OCI-LY3 (cell line): Measurements from ENCODE around the gene TMEM150B.

Source experiments
- H2AFZ ChIP-seq: fragments of 200-600, 300-600 bp; shearing (Covaris generic); 2 replicates; pipeline ENCODE4 v1.6.0; 2014; ENCODE audit warnings: antibody characterized with exemption, low read depth, low read length
- H3K27ac ChIP-seq: fragments of 200-600, 300-600 bp; sonication (generic); 2 replicates; pipeline ENCODE4 v1.5.1; 2014; ENCODE audit warnings: mild to moderate bottlenecking, low read length, moderate library complexity, mixed read lengths
- H3K27me3 ChIP-seq: fragments of 200-600, 300-600 bp; sonication (generic); 2 replicates; pipeline ENCODE4 v1.6.1; 2014; ENCODE audit warnings: low read depth, low read length, mixed read lengths
- H3K36me3 ChIP-seq: fragments of 200-600, 300-600 bp; sonication (generic); replicated peaks from 2 replicates; pipeline ENCODE3; 2014; ENCODE audit warnings: low read depth, low read length, mixed read lengths
- H3K4me1 ChIP-seq: fragments of 300-600, 200-600 bp; sonication (generic); 2 replicates; pipeline ENCODE4 v1.6.1; 2014; ENCODE audit warnings: low read length, mixed read lengths
- H3K4me2 ChIP-seq: fragments of 200-600, 300-600 bp; sonication (generic); 2 replicates; pipeline ENCODE4 v1.6.1; 2014; ENCODE audit warnings: low read length, mixed read lengths
- H3K4me3 ChIP-seq: fragments of 300-600, 200-600 bp; sonication (generic); 2 replicates; pipeline ENCODE4 v1.5.1; 2014; ENCODE audit warnings: antibody characterized with exemption, mild to moderate bottlenecking, low read length, moderate library complexity
- H3K79me2 ChIP-seq: fragments of 300-600, 200-600 bp; shearing (Covaris generic); 2 replicates; pipeline ENCODE4 v1.6.1; 2014; ENCODE audit warnings: mild to moderate bottlenecking, low read length, mixed read lengths
- H3K9ac ChIP-seq: fragments of 300-600, 200-600 bp; shearing (Covaris generic); 2 replicates; pipeline ENCODE4 v1.6.0; 2014; ENCODE audit warnings: mild to moderate bottlenecking, low read length, moderate library complexity
- H3K9me3 ChIP-seq: fragments of 200-600, 300-600 bp; shearing (Covaris generic); 2 replicates; pipeline ENCODE4 v1.6.1; 2014; ENCODE audit warnings: low read length, mixed read lengths; ENCODE audit not compliant: insufficient read depth
- H4K20me1 ChIP-seq: fragments of 200-600, 300-600 bp; sonication (generic); 2 replicates; pipeline ENCODE4 v1.6.1; 2016; ENCODE audit warnings: low read length, mixed read lengths; ENCODE audit not compliant: insufficient read depth
- EZH2phosphoT487 ChIP-seq: fragments of 200-600 bp; shearing (Covaris generic); IDR thresholded peaks from 2 replicates; pipeline ENCODE4 v1.6.1; 2018; ENCODE audit warnings: antibody characterized with exemption, mixed run types, low read depth
- TF ChIP-seq, protein P1 (sequence below): fragments of 200-600, 300-600 bp; sonication (generic); IDR thresholded peaks from 2 replicates; pipeline ENCODE4 v1.5.1; 2014; ENCODE audit warnings: antibody characterized with exemption, low read length, low read depth

TMEM150B gene

DNA sequence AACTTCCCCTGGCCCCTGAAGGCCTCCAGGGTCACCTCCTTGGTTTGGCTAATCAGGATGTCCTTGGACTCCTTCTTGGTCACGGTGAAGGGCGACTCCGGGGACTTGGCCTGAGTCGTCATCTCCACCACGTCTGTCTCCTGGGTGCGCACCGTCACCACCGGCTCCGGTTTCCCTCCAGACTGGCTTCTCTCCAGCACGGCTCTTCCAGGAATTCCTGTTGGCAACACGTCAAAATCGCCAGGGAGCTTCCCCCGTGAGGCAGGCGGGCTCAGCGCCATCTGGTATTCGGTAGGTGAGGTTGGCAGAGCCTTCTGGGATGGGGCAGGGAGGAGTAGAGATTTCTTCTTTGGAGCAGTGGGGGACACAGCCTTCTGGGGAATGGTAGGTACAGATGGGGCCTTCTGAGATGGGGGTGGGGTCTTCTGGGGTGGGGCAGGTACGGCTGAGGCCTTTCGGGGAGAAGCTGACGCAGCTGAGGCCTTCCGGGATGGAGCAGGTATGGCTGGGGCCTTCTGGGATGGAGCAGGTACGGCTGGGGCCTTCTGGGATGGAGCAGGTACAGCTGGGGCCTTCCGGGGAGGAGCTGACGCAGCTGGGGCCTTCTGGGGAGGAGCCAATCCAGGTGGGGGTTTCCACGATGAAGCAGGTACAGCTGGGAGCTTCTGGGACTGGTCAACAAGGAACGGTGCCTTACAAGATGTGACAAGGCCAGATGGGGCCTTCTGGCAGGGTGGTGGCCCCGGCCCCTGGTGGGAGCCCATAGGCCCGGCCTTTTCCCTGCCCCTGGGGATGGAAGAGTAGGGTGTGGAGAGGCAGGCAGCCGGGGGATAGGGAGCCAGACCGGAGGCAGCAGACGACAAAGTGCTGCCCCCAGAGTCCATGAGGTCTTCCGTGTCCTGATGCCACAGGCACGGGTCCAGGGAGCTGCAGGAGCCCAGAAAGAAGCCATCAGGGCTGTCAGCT lies 34.1 kb upstream of the TMEM150B start:
- Histone ChIP-seq H3K27ac (no peak overlapping the region), H3K36me3 (no peaks in the 10 kb centered on the region), H3K27me3 (peaks cover 5% of the 10 kb centered on the region; the same call in 1 of the 2 replicates), H3K9ac (no peak overlapping the region), H4K20me1 (no peaks in the 10 kb centered on the region), H3K4me2 (no peak overlapping the region), H2AFZ (no peak overlapping the region), H3K9me3 (no peaks in the 10 kb centered on the region), H3K4me3 (no peak overlapping the region), H3K79me2 (no peaks in the 10 kb centered on the region), H3K4me1 (no peaks in the 10 kb centered on the region)
- TF ChIP-seq EZH2phosphoT487, result no peak
- TF ChIP-seq, protein P1, sequence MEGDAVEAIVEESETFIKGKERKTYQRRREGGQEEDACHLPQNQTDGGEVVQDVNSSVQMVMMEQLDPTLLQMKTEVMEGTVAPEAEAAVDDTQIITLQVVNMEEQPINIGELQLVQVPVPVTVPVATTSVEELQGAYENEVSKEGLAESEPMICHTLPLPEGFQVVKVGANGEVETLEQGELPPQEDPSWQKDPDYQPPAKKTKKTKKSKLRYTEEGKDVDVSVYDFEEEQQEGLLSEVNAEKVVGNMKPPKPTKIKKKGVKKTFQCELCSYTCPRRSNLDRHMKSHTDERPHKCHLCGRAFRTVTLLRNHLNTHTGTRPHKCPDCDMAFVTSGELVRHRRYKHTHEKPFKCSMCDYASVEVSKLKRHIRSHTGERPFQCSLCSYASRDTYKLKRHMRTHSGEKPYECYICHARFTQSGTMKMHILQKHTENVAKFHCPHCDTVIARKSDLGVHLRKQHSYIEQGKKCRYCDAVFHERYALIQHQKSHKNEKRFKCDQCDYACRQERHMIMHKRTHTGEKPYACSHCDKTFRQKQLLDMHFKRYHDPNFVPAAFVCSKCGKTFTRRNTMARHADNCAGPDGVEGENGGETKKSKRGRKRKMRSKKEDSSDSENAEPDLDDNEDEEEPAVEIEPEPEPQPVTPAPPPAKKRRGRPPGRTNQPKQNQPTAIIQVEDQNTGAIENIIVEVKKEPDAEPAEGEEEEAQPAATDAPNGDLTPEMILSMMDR, result no peak

DNA sequence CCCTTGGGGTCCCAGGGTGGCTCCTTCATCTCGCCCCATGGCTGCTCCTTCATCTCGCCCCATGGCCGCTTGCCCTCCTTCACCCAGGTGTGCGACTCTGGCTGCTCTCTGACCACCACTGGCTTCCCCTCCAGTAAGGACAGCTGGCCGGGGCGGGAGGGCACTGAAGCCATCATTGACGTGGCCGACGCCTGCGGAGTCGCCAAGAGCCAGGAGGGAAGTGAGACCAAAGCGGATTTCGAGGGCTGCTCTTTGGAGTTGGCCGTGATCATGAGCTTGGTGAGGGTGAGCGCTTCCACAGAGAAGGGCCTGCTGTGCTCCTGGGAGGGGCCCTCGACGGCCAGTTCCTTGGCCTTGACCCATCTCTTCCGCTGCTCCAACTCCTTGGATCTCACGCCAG lies 33.4 kb upstream of the TMEM150B start:
- H3K4me3 ChIP-seq, result no peak overlapping the region
- no peak for TF ChIP-seq EZH2phosphoT487
- TF ChIP-seq, protein P1, result no peak
- H2AFZ ChIP-seq, result no peak overlapping the region
- H3K9me3 ChIP-seq, result no peaks in the 10 kb centered on the region
- no peak overlapping the region for H3K9ac ChIP-seq
- no peaks in the 10 kb centered on the region for H4K20me1 ChIP-seq
- no peaks in the 10 kb centered on the region for H3K4me1 ChIP-seq
- H3K27ac ChIP-seq, result no peak overlapping the region
- H3K27me3 ChIP-seq, result peaks cover 5% of the 10 kb centered on the region; the same call in 1 of the 2 replicates
- no peaks in the 10 kb centered on the region for H3K36me3 ChIP-seq
- no peak overlapping the region for H3K4me2 ChIP-seq
- no peaks in the 10 kb centered on the region for H3K79me2 ChIP-seq

DNA sequence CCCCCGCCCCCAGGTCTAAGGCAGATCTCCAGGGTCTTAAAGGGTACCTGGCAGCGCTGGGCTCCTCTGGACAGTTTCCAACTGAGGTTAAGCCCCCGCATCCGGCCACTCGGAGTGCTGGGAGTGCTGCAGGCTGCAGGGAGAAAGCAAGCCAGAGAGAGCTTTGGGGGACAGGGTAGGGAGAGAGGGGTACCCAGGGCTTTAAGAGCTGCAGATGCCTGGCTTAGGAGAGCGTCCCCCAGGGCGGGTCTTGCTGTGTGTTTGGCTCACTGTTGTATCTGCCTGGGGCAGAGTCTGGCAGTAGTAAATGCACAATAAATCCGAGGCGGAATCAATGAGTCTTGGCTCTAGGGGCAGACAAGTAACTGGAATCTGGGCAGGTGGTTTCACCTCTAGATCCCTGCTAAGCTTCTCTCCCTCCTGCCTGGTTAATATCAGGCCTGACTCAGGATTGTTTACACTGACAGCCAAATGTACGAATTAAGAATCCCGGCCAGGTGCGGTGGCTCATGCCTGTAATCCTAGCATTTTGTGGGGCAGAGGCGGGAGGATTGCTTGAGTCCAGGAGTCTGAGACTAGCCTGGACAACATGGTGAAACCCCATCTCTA lies 30.2 kb upstream of the TMEM150B start:
- no peak for TF ChIP-seq EZH2phosphoT487
- TF ChIP-seq, protein P1, result no peak
- Histone ChIP-seq H3K79me2 (no peaks in the 10 kb centered on the region), H3K4me3 (no peak overlapping the region), H3K36me3 (no peaks in the 10 kb centered on the region), H4K20me1 (no peaks in the 10 kb centered on the region), H3K4me2 (no peak overlapping the region), H3K27me3 (peaks cover 5% of the 10 kb centered on the region; the same call in 1 of the 2 replicates), H3K9ac (no peak overlapping the region), H3K4me1 (no peaks in the 10 kb centered on the region), H3K27ac (no peak overlapping the region), H2AFZ (no peak overlapping the region), H3K9me3 (no peaks in the 10 kb centered on the region)

DNA sequence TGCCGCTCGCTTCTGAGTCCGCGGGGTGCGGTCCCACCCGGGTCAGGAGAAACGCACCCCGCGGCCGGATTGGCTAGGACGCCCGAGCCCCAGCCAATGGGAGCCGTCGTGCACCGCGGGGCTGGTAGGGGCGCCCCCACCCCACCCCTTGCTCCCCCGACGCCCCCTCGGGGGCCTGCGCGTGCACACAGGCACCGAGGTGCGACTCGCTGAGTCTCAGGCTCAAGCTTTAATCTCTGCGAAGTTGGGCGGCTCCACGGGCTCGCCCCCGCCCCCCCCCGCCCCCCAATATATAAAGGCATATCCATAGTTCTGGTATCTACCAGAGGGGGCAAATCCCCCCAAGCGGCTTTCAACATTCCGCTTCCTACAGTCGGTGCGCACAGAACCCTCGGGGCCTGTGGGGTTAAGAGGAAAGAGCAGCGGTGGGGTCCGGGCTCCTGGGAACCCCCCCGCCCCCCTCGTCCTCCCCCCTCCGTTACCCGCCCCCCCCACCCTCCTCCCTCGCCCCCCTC lies 29.6 kb upstream of the TMEM150B start, which contains the start of gene COX6B2:
Gene COX6B2 (minus strand): TSS at position 22 of the 515 bp plus-strand sequence. CDS start 198 bp downstream, outside the sequence.
- no peaks in the 10 kb centered on the region for H3K4me1 ChIP-seq
- no peak within 1 kb of the TSS for H3K27ac ChIP-seq
- no peak within 1 kb of the TSS for H3K4me2 ChIP-seq
- H2AFZ ChIP-seq, result no peak within 1 kb of the TSS
- no peaks in the 10 kb centered on the region for H3K9me3 ChIP-seq
- TF ChIP-seq, protein P1, result no peak
- no peak for TF ChIP-seq EZH2phosphoT487
- no peak within 1 kb of the TSS for H3K4me3 ChIP-seq
- no peaks in the 10 kb centered on the region for H3K36me3 ChIP-seq
- H3K9ac ChIP-seq, result no peak within 1 kb of the TSS
- H3K27me3 ChIP-seq, result peaks cover 5% of the 10 kb centered on the region; the same call in 1 of the 2 replicates
- no peaks in the 10 kb centered on the region for H4K20me1 ChIP-seq
- no peaks in the 10 kb centered on the region for H3K79me2 ChIP-seq
